Measurements from ENCODE around the gene CERT1.

The CERT1 gene

GRCh38 chr5:75374394-75374814, 137.0 kb downstream of the CERT1 start:
- TF ChIP-seq, protein P1, sequence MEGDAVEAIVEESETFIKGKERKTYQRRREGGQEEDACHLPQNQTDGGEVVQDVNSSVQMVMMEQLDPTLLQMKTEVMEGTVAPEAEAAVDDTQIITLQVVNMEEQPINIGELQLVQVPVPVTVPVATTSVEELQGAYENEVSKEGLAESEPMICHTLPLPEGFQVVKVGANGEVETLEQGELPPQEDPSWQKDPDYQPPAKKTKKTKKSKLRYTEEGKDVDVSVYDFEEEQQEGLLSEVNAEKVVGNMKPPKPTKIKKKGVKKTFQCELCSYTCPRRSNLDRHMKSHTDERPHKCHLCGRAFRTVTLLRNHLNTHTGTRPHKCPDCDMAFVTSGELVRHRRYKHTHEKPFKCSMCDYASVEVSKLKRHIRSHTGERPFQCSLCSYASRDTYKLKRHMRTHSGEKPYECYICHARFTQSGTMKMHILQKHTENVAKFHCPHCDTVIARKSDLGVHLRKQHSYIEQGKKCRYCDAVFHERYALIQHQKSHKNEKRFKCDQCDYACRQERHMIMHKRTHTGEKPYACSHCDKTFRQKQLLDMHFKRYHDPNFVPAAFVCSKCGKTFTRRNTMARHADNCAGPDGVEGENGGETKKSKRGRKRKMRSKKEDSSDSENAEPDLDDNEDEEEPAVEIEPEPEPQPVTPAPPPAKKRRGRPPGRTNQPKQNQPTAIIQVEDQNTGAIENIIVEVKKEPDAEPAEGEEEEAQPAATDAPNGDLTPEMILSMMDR (IDR thresholded peaks at IDR 0.05; ENCODE audit: low read depth, low read length, missing control alignments) = no peak
- no peak for DNase-seq (ENCODE audit: extremely low read depth, low read depth)
- no peak overlapping the region for H3K4me3 ChIP-seq (replicated peaks; ENCODE audit: low read depth, low read length)

DNA sequence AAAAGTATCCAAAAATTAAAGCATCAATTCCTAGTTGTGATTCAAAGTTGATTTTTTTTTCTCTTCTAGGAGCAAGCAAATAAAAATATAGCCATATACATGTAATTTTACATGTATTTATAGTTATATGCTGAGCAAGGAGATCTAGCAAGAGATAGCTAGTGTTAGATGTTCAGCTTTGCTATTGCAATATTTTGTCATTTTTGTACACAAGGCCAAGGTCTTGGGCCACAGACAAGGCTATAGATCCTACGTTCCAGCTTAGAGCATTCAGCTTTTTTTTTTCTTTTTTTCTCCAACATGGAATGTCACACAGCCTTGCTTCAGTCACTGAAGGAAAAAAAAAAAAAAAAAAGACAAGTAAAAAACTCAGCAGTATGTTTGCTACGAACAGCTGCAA, 137.6 kb downstream of the CERT1 start:
- no peak overlapping the region for H3K4me3 ChIP-seq (replicated peaks; ENCODE audit: low read depth, low read length)
- DNase-seq (ENCODE audit: extremely low read depth, low read depth) = no peak
- TF ChIP-seq, protein P1 (IDR thresholded peaks at IDR 0.05; ENCODE audit: low read depth, low read length, missing control alignments) = no peak

- no peak overlapping the region for H3K4me3 ChIP-seq (replicated peaks; ENCODE audit: low read depth, low read length)
- DNase-seq (ENCODE audit: extremely low read depth, low read depth) = peak; percentile 32
- TF ChIP-seq, protein P1 (IDR thresholded peaks at IDR 0.05; ENCODE audit: low read depth, low read length, missing control alignments) = no peak
Observed at GRCh38 chr5:75368391-75368790, 143.0 kb downstream of the CERT1 start.

GRCh38 chr5:75367401-75367800, 144.0 kb downstream of the CERT1 start:
- no peak overlapping the region for H3K4me3 ChIP-seq (replicated peaks; ENCODE audit: low read depth, low read length)
- TF ChIP-seq, protein P1 (IDR thresholded peaks at IDR 0.05; ENCODE audit: low read depth, low read length, missing control alignments) = no peak
- peak; percentile 48 for DNase-seq (ENCODE audit: extremely low read depth, low read depth)

- no peak for DNase-seq (ENCODE audit: extremely low read depth, low read depth)
- TF ChIP-seq, protein P1 (IDR thresholded peaks at IDR 0.05; ENCODE audit: low read depth, low read length, missing control alignments) = no peak
Observed at GRCh38 chr5:75366787-75367186, 144.6 kb downstream of the CERT1 start.

DNA sequence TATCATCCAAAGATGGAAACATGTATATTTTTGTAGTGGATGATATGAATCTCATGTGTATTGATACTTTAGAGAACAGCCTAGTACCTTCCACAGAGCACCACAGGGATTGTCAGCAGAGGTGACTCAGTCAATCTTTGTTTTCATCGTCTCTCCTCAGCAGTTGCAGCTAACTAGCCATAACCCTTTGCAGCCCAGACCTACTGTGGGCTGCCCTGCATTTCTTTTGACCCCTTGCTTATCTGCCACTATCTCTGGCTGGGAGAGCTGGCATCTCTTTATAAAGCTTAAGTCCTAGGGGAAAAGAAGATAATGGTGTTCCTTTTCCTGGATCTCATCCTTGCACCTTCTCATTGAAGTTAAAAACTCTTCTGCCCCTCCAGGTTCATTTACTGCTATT, 145.7 kb downstream of the CERT1 start:
- no peak for DNase-seq (ENCODE audit: extremely low read depth, low read depth)
- TF ChIP-seq, protein P1 (IDR thresholded peaks at IDR 0.05; ENCODE audit: low read depth, low read length, missing control alignments) = no peak
- no peak overlapping the region for H3K4me3 ChIP-seq (replicated peaks; ENCODE audit: low read depth, low read length)

More at GRCh38 chr5:75366787-75367186, 144.6 kb downstream of the CERT1 start:
- no peak overlapping the region for H3K4me3 ChIP-seq (replicated peaks; ENCODE audit: low read depth, low read length)
